Measurements from ENCODE around the gene ARF6. TPM values are rescaled to one million over a fixed set of nuclear protein-coding genes. Genes with fewer than 3 reads are reported as not detected.

The ARF6 gene
- total RNA-seq, 1 experiment from 2014 or later = 86.4 TPM

GRCh38 chr14:49882826-49883694 is 9.8 kb upstream of the ARF6 start:
- H3K9me3 ChIP-seq (ENCODE audit: low read length) = no peaks in the 10 kb centered on the region
- ChIA-PET CTCF (no interaction called here), POLR2A (ENCODE audit: unreplicated experiment) (no interaction called here)
- TF ChIP-seq EZH2 (IDR thresholded peaks at IDR 0.05; ENCODE audit: low read length, unreplicated experiment) = no peak
- TF ChIP-seq, protein P1, sequence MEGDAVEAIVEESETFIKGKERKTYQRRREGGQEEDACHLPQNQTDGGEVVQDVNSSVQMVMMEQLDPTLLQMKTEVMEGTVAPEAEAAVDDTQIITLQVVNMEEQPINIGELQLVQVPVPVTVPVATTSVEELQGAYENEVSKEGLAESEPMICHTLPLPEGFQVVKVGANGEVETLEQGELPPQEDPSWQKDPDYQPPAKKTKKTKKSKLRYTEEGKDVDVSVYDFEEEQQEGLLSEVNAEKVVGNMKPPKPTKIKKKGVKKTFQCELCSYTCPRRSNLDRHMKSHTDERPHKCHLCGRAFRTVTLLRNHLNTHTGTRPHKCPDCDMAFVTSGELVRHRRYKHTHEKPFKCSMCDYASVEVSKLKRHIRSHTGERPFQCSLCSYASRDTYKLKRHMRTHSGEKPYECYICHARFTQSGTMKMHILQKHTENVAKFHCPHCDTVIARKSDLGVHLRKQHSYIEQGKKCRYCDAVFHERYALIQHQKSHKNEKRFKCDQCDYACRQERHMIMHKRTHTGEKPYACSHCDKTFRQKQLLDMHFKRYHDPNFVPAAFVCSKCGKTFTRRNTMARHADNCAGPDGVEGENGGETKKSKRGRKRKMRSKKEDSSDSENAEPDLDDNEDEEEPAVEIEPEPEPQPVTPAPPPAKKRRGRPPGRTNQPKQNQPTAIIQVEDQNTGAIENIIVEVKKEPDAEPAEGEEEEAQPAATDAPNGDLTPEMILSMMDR (conservative IDR thresholded peaks at IDR 0.05; ENCODE audit: low read depth, low read length) = no peak
- no peak for TF ChIP-seq EZH2phosphoT487 (IDR thresholded peaks at IDR 0.05; ENCODE audit: borderline replicate concordance, low read length)
- BruUV-seq (replicated peaks) = no TSS peak
- ATAC-seq = no peak
- no peaks in the 10 kb centered on the region for H3F3A ChIP-seq (ENCODE audit: low read length, unreplicated experiment)
- no peaks in the 10 kb centered on the region for H3K9me2 ChIP-seq (replicated peaks; ENCODE audit: low read length)
- H3K9ac ChIP-seq (ENCODE audit: low read length) = no peak overlapping the region
- H3K4me3 ChIP-seq (ENCODE audit: low read length) = no peak overlapping the region
- intact Hi-C loops (cut with micrococcal nuclease) = no loop called here
- no peaks in the 10 kb centered on the region for H3K36me3 ChIP-seq (ENCODE audit: low read depth, low read length)
- H4K20me1 ChIP-seq (ENCODE audit: low read length) = no peaks in the 10 kb centered on the region
- H3K4me2 ChIP-seq (ENCODE audit: low read length) = no peak overlapping the region
- no peaks in the 10 kb centered on the region for H3K27me3 ChIP-seq (ENCODE audit: low read length)
- no peaks in the 10 kb centered on the region for H3K79me2 ChIP-seq (ENCODE audit: low read length)
- peaks cover 10% of the 10 kb centered on the region; the same call in 1 of the 2 replicates for H3K4me1 ChIP-seq (ENCODE audit: insufficient read depth, low read length)
- H3K27ac ChIP-seq (ENCODE audit: low read length) = 0 out of 2 replicates have a peak overlapping the region, but pooled peaks have one; percentile 12
- H2AFZ ChIP-seq (ENCODE audit: low read length) = no peak overlapping the region
- DNase-seq = peak; percentile 47

GRCh38 chr14:49886523-49886922 is 6.4 kb upstream of the ARF6 start:
- ATAC-seq (no peak), DNase-seq (no peak)
- peaks cover 14% of the 10 kb centered on the region; the same call in 1 of the 2 replicates for H3K4me1 ChIP-seq (ENCODE audit: insufficient read depth, low read length)
- TF ChIP-seq EZH2phosphoT487 (IDR thresholded peaks at IDR 0.05; ENCODE audit: borderline replicate concordance, low read length) (no peak), EZH2 (IDR thresholded peaks at IDR 0.05; ENCODE audit: low read length, unreplicated experiment) (no peak)
- TF ChIP-seq, protein P1 (conservative IDR thresholded peaks at IDR 0.05; ENCODE audit: low read depth, low read length) = no peak
- CTCF ChIA-PET = no interaction called here
- H3K27me3 ChIP-seq (ENCODE audit: low read length) = no peaks in the 10 kb centered on the region
- intact Hi-C loops (cut with micrococcal nuclease) = no loop called here
- H3K27ac ChIP-seq (ENCODE audit: low read length) = no peak overlapping the region
- no peak overlapping the region for H2AFZ ChIP-seq (ENCODE audit: low read length)
- no peaks in the 10 kb centered on the region for H3F3A ChIP-seq (ENCODE audit: low read length, unreplicated experiment)
- H3K9me3 ChIP-seq (ENCODE audit: low read length) = no peaks in the 10 kb centered on the region
- H3K36me3 ChIP-seq (ENCODE audit: low read depth, low read length) = no peaks in the 10 kb centered on the region
- no peak overlapping the region for H3K4me3 ChIP-seq (ENCODE audit: low read length)
- H3K79me2 ChIP-seq (ENCODE audit: low read length) = no peaks in the 10 kb centered on the region
- no peak overlapping the region for H3K9ac ChIP-seq (ENCODE audit: low read length)
- no peaks in the 10 kb centered on the region for H3K9me2 ChIP-seq (replicated peaks; ENCODE audit: low read length)
- POLR2A ChIA-PET (ENCODE audit: unreplicated experiment) = no interaction called here
- no peak overlapping the region for H3K4me2 ChIP-seq (ENCODE audit: low read length)
- BruUV-seq (replicated peaks) = no TSS peak
- no peaks in the 10 kb centered on the region for H4K20me1 ChIP-seq (ENCODE audit: low read length)

- ATAC-seq = peak; percentile 32
- Histone ChIP-seq H3K79me2 (ENCODE audit: low read length) (peaks cover 16% of the 10 kb centered on the region), H3K4me2 (ENCODE audit: low read length) (peak overlapping the region; percentile 11; the same call in 1 of the 2 replicates), H3K36me3 (ENCODE audit: low read depth, low read length) (no peaks in the 10 kb centered on the region), H3K9me3 (ENCODE audit: low read length) (no peaks in the 10 kb centered on the region), H3K9ac (ENCODE audit: low read length) (no peak overlapping the region), H3K27ac (ENCODE audit: low read length) (no peak overlapping the region), H4K20me1 (ENCODE audit: low read length) (no peaks in the 10 kb centered on the region), H3K9me2 (replicated peaks; ENCODE audit: low read length) (no peaks in the 10 kb centered on the region), H3K4me1 (ENCODE audit: insufficient read depth, low read length) (peaks cover 14% of the 10 kb centered on the region; the same call in 1 of the 2 replicates), H2AFZ (ENCODE audit: low read length) (no peak overlapping the region), H3K27me3 (ENCODE audit: low read length) (no peaks in the 10 kb centered on the region), H3K4me3 (ENCODE audit: low read length) (no peak overlapping the region), H3F3A (ENCODE audit: low read length, unreplicated experiment) (no peaks in the 10 kb centered on the region)
- no TSS peak for BruUV-seq (replicated peaks)
- ChIA-PET POLR2A (ENCODE audit: unreplicated experiment) (interaction anchor here (0.5 to 0.7 kb wide), 2 partner anchors 19 to 20 kb away, joined by 4 to 5 read pairs; no protein-coding TSS in a partner anchor), CTCF (no interaction called here)
- TF ChIP-seq EZH2phosphoT487 (IDR thresholded peaks at IDR 0.05; ENCODE audit: borderline replicate concordance, low read length) = no peak
- TF ChIP-seq EZH2 (IDR thresholded peaks at IDR 0.05; ENCODE audit: low read length, unreplicated experiment) = no peak
- TF ChIP-seq, protein P1 (conservative IDR thresholded peaks at IDR 0.05; ENCODE audit: low read depth, low read length) = no peak
- DNase-seq = peak; percentile 24
- intact Hi-C loops (cut with micrococcal nuclease) = loop anchor here (1.0 kb wide), 2 partner anchors 9 to 20 kb away; no protein-coding TSS in a partner anchor
These were observed 4.6 kb upstream of the ARF6 start for GRCh38 chr14:49888293-49888692.
